Measurements from ENCODE around the gene ZNF654. TPM values are rescaled to one million over a fixed set of nuclear protein-coding genes. Genes with fewer than 3 reads are reported as not detected.

The ZNF654 gene
- total RNA-seq, 1 experiment from 2014 or later, result 12.9 TPM

DNA sequence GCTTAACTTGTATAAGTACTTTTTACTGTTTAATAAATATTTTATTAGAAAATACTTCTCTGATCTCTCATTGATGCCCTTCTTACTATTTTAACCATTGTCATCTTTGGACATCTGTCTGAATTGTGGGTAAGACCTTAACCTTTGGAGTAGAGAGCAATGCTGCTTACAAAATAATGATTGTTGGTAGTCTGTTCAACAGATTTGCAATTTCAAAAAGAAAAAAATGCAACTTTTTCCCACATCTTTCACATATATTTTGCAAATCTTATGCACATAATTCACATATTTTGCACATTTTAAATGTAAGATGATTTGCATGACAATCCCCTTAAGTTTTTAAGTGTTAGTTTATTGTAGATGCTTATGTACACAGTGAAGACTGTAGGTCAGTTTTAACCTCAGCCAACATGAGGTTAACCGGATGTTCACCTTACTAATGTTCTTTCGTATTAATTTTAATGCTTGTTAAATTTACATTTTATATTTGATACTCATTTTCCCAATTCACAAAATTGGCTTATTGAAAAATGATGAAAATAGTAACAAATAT, 107.4 kb downstream of the ZNF654 start:
- TF ChIP-seq, protein P1, sequence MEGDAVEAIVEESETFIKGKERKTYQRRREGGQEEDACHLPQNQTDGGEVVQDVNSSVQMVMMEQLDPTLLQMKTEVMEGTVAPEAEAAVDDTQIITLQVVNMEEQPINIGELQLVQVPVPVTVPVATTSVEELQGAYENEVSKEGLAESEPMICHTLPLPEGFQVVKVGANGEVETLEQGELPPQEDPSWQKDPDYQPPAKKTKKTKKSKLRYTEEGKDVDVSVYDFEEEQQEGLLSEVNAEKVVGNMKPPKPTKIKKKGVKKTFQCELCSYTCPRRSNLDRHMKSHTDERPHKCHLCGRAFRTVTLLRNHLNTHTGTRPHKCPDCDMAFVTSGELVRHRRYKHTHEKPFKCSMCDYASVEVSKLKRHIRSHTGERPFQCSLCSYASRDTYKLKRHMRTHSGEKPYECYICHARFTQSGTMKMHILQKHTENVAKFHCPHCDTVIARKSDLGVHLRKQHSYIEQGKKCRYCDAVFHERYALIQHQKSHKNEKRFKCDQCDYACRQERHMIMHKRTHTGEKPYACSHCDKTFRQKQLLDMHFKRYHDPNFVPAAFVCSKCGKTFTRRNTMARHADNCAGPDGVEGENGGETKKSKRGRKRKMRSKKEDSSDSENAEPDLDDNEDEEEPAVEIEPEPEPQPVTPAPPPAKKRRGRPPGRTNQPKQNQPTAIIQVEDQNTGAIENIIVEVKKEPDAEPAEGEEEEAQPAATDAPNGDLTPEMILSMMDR (IDR thresholded peaks at IDR 0.05; ENCODE audit: unreplicated experiment), result no peak
- no peaks in the 10 kb centered on the region for H3K36me3 Mint-ChIP-seq (ENCODE audit: insufficient read depth, unreplicated experiment)

DNA sequence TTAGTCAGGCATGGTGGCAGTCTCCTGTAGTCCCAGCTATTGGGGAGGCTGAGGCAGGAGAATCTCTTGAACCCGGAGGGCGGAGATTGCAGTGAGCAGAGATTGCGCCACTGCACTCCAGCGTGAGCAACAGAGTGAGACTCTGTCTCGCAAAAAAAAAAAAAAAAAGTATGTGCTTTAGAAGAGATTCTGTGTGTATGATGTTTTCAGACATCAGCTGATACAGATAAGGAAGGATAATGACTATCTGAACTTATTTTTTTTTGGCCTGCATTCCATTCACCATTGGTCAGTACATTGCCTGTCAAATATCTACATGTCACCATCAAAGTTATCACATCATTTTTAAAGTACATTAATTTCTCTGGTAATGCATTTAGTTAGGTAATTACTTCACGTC, 108.1 kb downstream of the ZNF654 start:
- Mint-ChIP-seq H3K9me3 (ENCODE audit: low read depth, unreplicated experiment) (no peaks in the 10 kb centered on the region), H3K4me1 (ENCODE audit: low read depth, unreplicated experiment) (no peaks in the 10 kb centered on the region), H3K27ac (ENCODE audit: unreplicated experiment) (no peak overlapping the region), H3K36me3 (ENCODE audit: insufficient read depth, unreplicated experiment) (no peaks in the 10 kb centered on the region), H3K27me3 (ENCODE audit: unreplicated experiment) (no peaks in the 10 kb centered on the region), H3K4me3 (ENCODE audit: low read depth, unreplicated experiment) (no peak overlapping the region)
- CTCF ChIA-PET, result no interaction called here
- no TSS peak for BruUV-seq (replicated peaks)
- no peak for DNase-seq
- TF ChIP-seq, protein P1 (IDR thresholded peaks at IDR 0.05; ENCODE audit: unreplicated experiment), result no peak
- intact Hi-C loops (cut with micrococcal nuclease; ENCODE audit: unreplicated experiment), result no loop called here

More for the DNA sequence above, 107.4 kb downstream of the ZNF654 start:
- no peak overlapping the region for H3K27ac Mint-ChIP-seq (ENCODE audit: unreplicated experiment)
- intact Hi-C loops (cut with micrococcal nuclease; ENCODE audit: unreplicated experiment), result no loop called here
- H3K4me3 Mint-ChIP-seq (ENCODE audit: low read depth, unreplicated experiment), result no peak overlapping the region
- no peak for DNase-seq
- CTCF ChIA-PET, result no interaction called here
- H3K9me3 Mint-ChIP-seq (ENCODE audit: low read depth, unreplicated experiment), result no peaks in the 10 kb centered on the region
- no TSS peak for BruUV-seq (replicated peaks)
- no peaks in the 10 kb centered on the region for H3K27me3 Mint-ChIP-seq (ENCODE audit: unreplicated experiment)
- H3K4me1 Mint-ChIP-seq (ENCODE audit: low read depth, unreplicated experiment), result no peaks in the 10 kb centered on the region

DNA sequence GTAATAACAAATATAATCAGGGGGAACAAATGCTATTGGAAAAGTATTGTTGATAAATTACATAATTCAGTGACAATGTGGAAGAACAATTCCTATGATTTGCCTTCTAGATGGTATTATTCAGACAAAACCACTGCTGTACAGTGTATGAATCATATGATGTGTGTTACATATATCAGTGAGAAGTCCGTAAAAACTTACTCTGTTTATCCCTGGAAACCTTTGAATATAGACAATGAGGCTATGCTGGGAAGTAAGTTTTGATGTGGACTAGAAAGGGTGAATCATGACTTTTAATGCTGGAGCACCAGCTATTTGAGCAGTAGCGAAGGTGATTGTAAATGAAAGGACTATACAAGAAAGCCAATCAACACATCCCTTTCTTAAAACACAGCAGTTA, 108.6 kb downstream of the ZNF654 start:
- Mint-ChIP-seq H3K27ac (ENCODE audit: unreplicated experiment) (no peak overlapping the region), H3K9me3 (ENCODE audit: low read depth, unreplicated experiment) (no peaks in the 10 kb centered on the region), H3K27me3 (ENCODE audit: unreplicated experiment) (no peaks in the 10 kb centered on the region), H3K36me3 (ENCODE audit: insufficient read depth, unreplicated experiment) (no peaks in the 10 kb centered on the region), H3K4me1 (ENCODE audit: low read depth, unreplicated experiment) (no peaks in the 10 kb centered on the region), H3K4me3 (ENCODE audit: low read depth, unreplicated experiment) (no peak overlapping the region)
- intact Hi-C loops (cut with micrococcal nuclease; ENCODE audit: unreplicated experiment), result no loop called here
- CTCF ChIA-PET, result interaction anchor here (0.5 kb wide), 1 partner anchor 1154 kb away, joined by 3 read pairs; no protein-coding TSS in a partner anchor
- TF ChIP-seq, protein P1 (IDR thresholded peaks at IDR 0.05; ENCODE audit: unreplicated experiment), result no peak
- DNase-seq, result no peak
- BruUV-seq (replicated peaks), result no TSS peak

DNA sequence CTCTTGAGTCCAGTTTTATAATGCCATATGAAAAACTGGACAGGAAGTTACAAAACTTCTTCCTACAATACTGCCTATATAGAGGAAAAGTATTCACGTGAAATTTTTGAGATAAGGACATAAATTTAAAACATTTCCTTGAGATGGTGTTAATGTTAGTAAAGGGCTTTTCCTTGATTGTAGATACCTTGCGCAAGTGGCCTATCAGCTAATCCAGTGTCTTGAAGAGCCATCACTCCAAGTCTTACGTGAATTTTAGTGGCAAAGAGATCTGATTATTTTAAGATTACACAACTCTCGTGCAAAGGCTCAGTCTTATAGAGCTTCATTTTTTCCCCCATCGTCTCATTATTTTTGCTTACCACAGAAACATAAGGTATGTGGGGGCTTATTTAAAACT, 109.1 kb downstream of the ZNF654 start:
- TF ChIP-seq, protein P1 (IDR thresholded peaks at IDR 0.05; ENCODE audit: unreplicated experiment), result no peak
- Mint-ChIP-seq H3K4me3 (ENCODE audit: low read depth, unreplicated experiment) (no peak overlapping the region), H3K36me3 (ENCODE audit: insufficient read depth, unreplicated experiment) (no peaks in the 10 kb centered on the region), H3K4me1 (ENCODE audit: low read depth, unreplicated experiment) (no peaks in the 10 kb centered on the region), H3K27ac (ENCODE audit: unreplicated experiment) (no peak overlapping the region), H3K9me3 (ENCODE audit: low read depth, unreplicated experiment) (no peaks in the 10 kb centered on the region), H3K27me3 (ENCODE audit: unreplicated experiment) (no peaks in the 10 kb centered on the region)
- intact Hi-C loops (cut with micrococcal nuclease; ENCODE audit: unreplicated experiment), result no loop called here
- no TSS peak for BruUV-seq (replicated peaks)
- no peak for DNase-seq
- CTCF ChIA-PET, result interaction anchor here (0.5 kb wide), 1 partner anchor 1154 kb away, joined by 3 read pairs; no protein-coding TSS in a partner anchor

Data from Calu3 (cell line).